Glomerular endothelial cell (primary cell): ENCODE results near the gene ZNF697. TPM values are rescaled to one million over a fixed set of nuclear protein-coding genes. Genes with fewer than 3 reads are reported as not detected.

Experiments used
- DNase-seq: peaks from one replicate; pipeline ENCODE4 v3.0.0-alpha.2; 2011; ENCODE audit warnings: low read depth, low spot score; ENCODE audit errors: extremely low read depth
- total RNA-seq: library from RNA; depleted of rRNA; stranded (reverse); fragments of >200 nt; gene quantifications from 2 replicates; pipeline ENCODE4 v1.2.3, GENCODE V29; 2015

The ZNF697 gene
- total RNA-seq, 1 donor from 2014 or later = 24.5 TPM

GRCh38 chr1:119664067-119664466 lies 16.0 kb upstream of the ZNF697 start:
- DNase-seq = no peak

GRCh38 chr1:119662034-119662437 lies 14.0 kb upstream of the ZNF697 start:
- DNase-seq = no peak

- DNase-seq = no peak
These were observed 12.4 kb upstream of the ZNF697 start for GRCh38 chr1:119660253-119661083.

- no peak for DNase-seq
These were observed 11.6 kb upstream of the ZNF697 start for GRCh38 chr1:119659628-119660027.

GRCh38 chr1:119656410-119656955 lies 8.4 kb upstream of the ZNF697 start:
- DNase-seq = no peak

GRCh38 chr1:119655154-119655553 lies 7.1 kb upstream of the ZNF697 start:
- DNase-seq = no peak

GRCh38 chr1:119653839-119654170 lies 5.7 kb upstream of the ZNF697 start:
- DNase-seq = no peak

GRCh38 chr1:119653135-119653838 lies 5.2 kb upstream of the ZNF697 start:
- no peak for DNase-seq

- no peak for DNase-seq
These were observed 4.5 kb upstream of the ZNF697 start for GRCh38 chr1:119652587-119652986.

GRCh38 chr1:119651641-119652040 lies 3.6 kb upstream of the ZNF697 start:
- no peak for DNase-seq

- no peak for DNase-seq
These were observed 3.1 kb upstream of the ZNF697 start for GRCh38 chr1:119651133-119651532.

- DNase-seq = no peak
These were observed 546 bp upstream of the ZNF697 start for GRCh38 chr1:119648620-119649004.

GRCh38 chr1:119647228-119647733 lies 785 bp downstream of the ZNF697 start:
- no peak for DNase-seq

GRCh38 chr1:119646521-119647227 lies 1.4 kb downstream of the ZNF697 start:
- DNase-seq = no peak

- no peak for DNase-seq
These were observed 9.0 kb downstream of the ZNF697 start for GRCh38 chr1:119639109-119639508.

- DNase-seq = no peak
These were observed 10.4 kb downstream of the ZNF697 start for GRCh38 chr1:119637710-119638109.

- DNase-seq = no peak
These were observed 11.5 kb downstream of the ZNF697 start for GRCh38 chr1:119636491-119637089.

GRCh38 chr1:119635811-119636390 lies 12.2 kb downstream of the ZNF697 start:
- no peak for DNase-seq

- DNase-seq = no peak
These were observed 14.1 kb downstream of the ZNF697 start for GRCh38 chr1:119634016-119634415.

GRCh38 chr1:119633575-119633974 lies 14.5 kb downstream of the ZNF697 start:
- DNase-seq = no peak
